IMR-90 (cell line): ENCODE measurements around the gene UBXN6. TPM values are rescaled to one million over a fixed set of nuclear protein-coding genes. Genes with fewer than 3 reads are reported as not detected.

ENCODE experiments used
- ATAC-seq: fragments of 200-7000 bp; cut with Tn5 transposase; 2 replicates; pipeline ENCODE4 v1.9.1; 2020; ENCODE audit warnings: low read depth, mild to moderate bottlenecking, moderate library complexity
- BruUV-seq: library from RNA; stranded (reverse); fragments of 400-500 nt; replicated peaks from 2 replicates; lab custom pipeline; 2021; lab: Mats Ljungman, UMichigan
- CTCF ChIA-PET: fragments of 300-600 bp; formaldehyde crosslinking; extraction: SDS; loops from one replicate; lab custom pipeline; 2021; ENCODE audit warnings: antibody characterized with exemption; lab: Yijun Ruan, JAX
- POLR2A ChIA-PET: fragments of 300-600 bp; sonication (Branson Sonifier 250); formaldehyde crosslinking; loops from one replicate; lab custom pipeline; 2022; ENCODE audit warnings: antibody characterized with exemption; ENCODE audit not compliant: unreplicated experiment; lab: Charles Lee
- DNase-seq: peaks from one replicate; pipeline ENCODE4 v3.0.0; 2013
- H2AFZ ChIP-seq: replicated peaks from 2 replicates; pipeline ENCODE3; 2013; ENCODE audit warnings: low read length, mild to moderate bottlenecking; ENCODE audit not compliant: poor library complexity
- H2AK5ac ChIP-seq: 2 replicates; pipeline ENCODE4 v1.6.1; 2013; ENCODE audit warnings: low read depth, low read length, inconsistent platforms
- H2AK9ac ChIP-seq: replicated peaks from 2 replicates; pipeline ENCODE3; 2013; ENCODE audit warnings: mild to moderate bottlenecking, low read depth, low read length, moderate library complexity; ENCODE audit not compliant: poor library complexity
- H2BK120ac ChIP-seq: 2 replicates; pipeline ENCODE4 v1.6.1; 2013; ENCODE audit warnings: low read depth, low read length, inconsistent platforms
- H2BK15ac ChIP-seq: 3 replicates; pipeline ENCODE4 v1.6.1; 2013; ENCODE audit warnings: low read depth, low read length, inconsistent platforms
- H2BK20ac ChIP-seq: 2 replicates; pipeline ENCODE4 v1.6.1; 2013; ENCODE audit warnings: low read depth, mild to moderate bottlenecking, inconsistent platforms, low read length, moderate library complexity
- H2BK5ac ChIP-seq: 2 replicates; pipeline ENCODE4 v1.6.1; 2013; ENCODE audit warnings: mild to moderate bottlenecking, low read depth, low read length, inconsistent platforms; ENCODE audit not compliant: poor library complexity, severe bottlenecking
- H3K14ac ChIP-seq: replicated peaks from 2 replicates; pipeline ENCODE4 v1.6.1; 2013; ENCODE audit warnings: low read depth, low read length, inconsistent platforms
- H3K18ac ChIP-seq: 2 replicates; pipeline ENCODE4 v1.6.1; 2013; ENCODE audit warnings: low read depth, low read length, control low read depth
- H3K23ac ChIP-seq: 2 replicates; pipeline ENCODE4 v1.6.1; 2013; ENCODE audit warnings: low read depth, low read length, inconsistent platforms
- H3K27ac ChIP-seq: 2 replicates; pipeline ENCODE4 v1.5.1; 2013; ENCODE audit warnings: mild to moderate bottlenecking, control low read depth, low read length; ENCODE audit not compliant: insufficient read depth
- H3K27me3 ChIP-seq: 2 replicates; pipeline ENCODE4 v1.6.1; 2013; ENCODE audit warnings: low read length; ENCODE audit not compliant: control insufficient read depth, insufficient read depth
- H3K36me3 ChIP-seq: 2 replicates; pipeline ENCODE4 v1.6.1; 2013; ENCODE audit warnings: low read length, mixed read lengths; ENCODE audit not compliant: control insufficient read depth, insufficient read depth
- H3K4ac ChIP-seq: 2 replicates; pipeline ENCODE4 v1.6.1; 2013; ENCODE audit warnings: low read depth, low read length, inconsistent platforms
- H3K4me1 ChIP-seq: 2 replicates; pipeline ENCODE4 v1.6.1; 2013; ENCODE audit warnings: low read length, mixed read lengths; ENCODE audit not compliant: control insufficient read depth, insufficient read depth
- H3K4me2 ChIP-seq: 2 replicates; pipeline ENCODE4 v1.6.1; 2013; ENCODE audit warnings: low read depth, mild to moderate bottlenecking, control low read depth, low read length, moderate library complexity
- H3K4me3 ChIP-seq: 2 replicates; pipeline ENCODE4 v1.5.1; 2013; ENCODE audit warnings: low read depth, mild to moderate bottlenecking, control low read depth, low read length, moderate library complexity; ENCODE audit not compliant: insufficient read depth
- H3K56ac ChIP-seq: 2 replicates; pipeline ENCODE4 v1.6.1; 2013; ENCODE audit warnings: low read length, inconsistent platforms; ENCODE audit not compliant: insufficient read depth; ENCODE audit errors: extremely low read depth
- H3K79me1 ChIP-seq, 2 experiments: 2 replicates each; pipeline ENCODE4 v1.6.1; 2013; ENCODE audit warnings: low read length in 2 of 2, inconsistent platforms in 1 of 2, low read depth in 1 of 2
- H3K9ac ChIP-seq: 2 replicates; pipeline ENCODE4 v1.6.1; 2013; ENCODE audit warnings: low read depth, low read length, control low read depth
- H3K9me1 ChIP-seq: 2 replicates; pipeline ENCODE4 v1.6.1; 2013; ENCODE audit warnings: low read length, inconsistent platforms; ENCODE audit not compliant: insufficient read depth
- H3K9me3 ChIP-seq: 2 replicates; pipeline ENCODE4 v1.6.1; 2013; ENCODE audit warnings: low read length; ENCODE audit not compliant: control insufficient read depth, insufficient read depth
- H4K20me1 ChIP-seq: 2 replicates; pipeline ENCODE4 v1.6.1; 2013; ENCODE audit warnings: low read length, inconsistent platforms; ENCODE audit not compliant: insufficient read depth
- H4K5ac ChIP-seq: 2 replicates; pipeline ENCODE4 v1.6.1; 2013; ENCODE audit warnings: mild to moderate bottlenecking, low read depth, low read length, control low read depth
- H4K8ac ChIP-seq, 2 experiments: 2 replicates each; pipeline ENCODE4 v1.6.1; 2013; ENCODE audit warnings: low read depth in 2 of 2, low read length in 2 of 2, control low read depth in 1 of 2, inconsistent platforms in 1 of 2
- H4K91ac ChIP-seq: 2 replicates; pipeline ENCODE4 v1.6.1; 2013; ENCODE audit warnings: low read depth, low read length, inconsistent platforms; ENCODE audit not compliant: insufficient read depth
- BHLHE40 ChIP-seq: fragments of 150-350 bp; IDR thresholded peaks from 2 replicates; pipeline ENCODE4 v1.6.1; 2016; ENCODE audit warnings: mild to moderate bottlenecking, low read depth, low read length
- CEBPB ChIP-seq: IDR thresholded peaks from 2 replicates; pipeline ENCODE4 v1.6.1; 2012; ENCODE audit warnings: low read depth, low read length, improper control_type of control experiment
- ELK1 ChIP-seq: fragments of 150-350 bp; IDR thresholded peaks from 2 replicates; pipeline ENCODE4 v1.6.1; 2016; ENCODE audit warnings: low read depth, mild to moderate bottlenecking, low read length, moderate library complexity, borderline replicate concordance
- MAFK ChIP-seq: IDR thresholded peaks from 2 replicates; pipeline ENCODE4 v1.6.1; 2012; ENCODE audit warnings: low read depth, low read length, improper control_type of control experiment
- MAZ ChIP-seq: IDR thresholded peaks from 2 replicates; pipeline ENCODE4 v1.6.1; 2012; ENCODE audit warnings: low read depth, mild to moderate bottlenecking, low read length, improper control_type of control experiment, moderate library complexity, borderline replicate concordance
- MXI1 ChIP-seq: IDR thresholded peaks from 2 replicates; pipeline ENCODE4 v1.6.1; 2012; ENCODE audit warnings: low read depth, mild to moderate bottlenecking, low read length, moderate library complexity, borderline replicate concordance
- NFE2L2 ChIP-seq: fragments of 150-350 bp; IDR thresholded peaks from 2 replicates; pipeline ENCODE4 v1.6.1; 2016; ENCODE audit warnings: low read depth, mild to moderate bottlenecking, low read length
- POLR2A ChIP-seq: IDR thresholded peaks from 2 replicates; pipeline ENCODE4 v1.6.1; 2012; ENCODE audit warnings: mild to moderate bottlenecking, low read depth, low read length
- RAD21 ChIP-seq: IDR thresholded peaks from 2 replicates; pipeline ENCODE4 v1.6.1; 2012; ENCODE audit warnings: low read length, improper control_type of control experiment
- RCOR1 ChIP-seq: IDR thresholded peaks from 2 replicates; pipeline ENCODE4 v1.6.1; 2012; ENCODE audit warnings: mild to moderate bottlenecking, low read length, improper control_type of control experiment; ENCODE audit not compliant: insufficient replicate concordance
- WGBS, 2 experiments: methylation state at CpG; one replicate each; pipeline versions ENCODE4 v1.1.5 to v1.1.7; 2013; ENCODE audit warnings: missing lambda C conversion rate in 2 of 2; ENCODE audit not compliant: insufficient read length in 1 of 2; ENCODE audit errors: extremely low coverage in 2 of 2; 5-methylcytosine and 5-hydroxymethylcytosine counted together
- dilution Hi-C: fragments of 300-500 bp; cut with HindIII; formaldehyde crosslinking; loops from one replicate; pipeline ENCODE4 v1.14.3; 2018; ENCODE audit warnings: low sequenced_read_pairs; ENCODE audit not compliant: unreplicated experiment
- in situ Hi-C: fragments of 300-500 bp; cut with MboI; formaldehyde crosslinking; loops from 3 replicates; pipeline ENCODE4 v1.14.3; 2019; ENCODE audit warnings: low sequenced_read_pairs, inconsistent platforms, mixed read lengths
- intact Hi-C: fragments of 100-400 bp; cut with micrococcal nuclease; formaldehyde crosslinking; loops from 2 replicates; pipeline ENCODE4 v1.10.0; 2022
- polyA plus RNA-seq, 3 experiments: library from polyadenylated mRNA; depleted of rRNA; stranded (reverse); fragments of >200 nt; gene quantifications; 2 replicates each; pipeline ENCODE4 v1.2.3, GENCODE V29; 2012; ENCODE audit warnings: low replicate concordance in 1 of 3
- total RNA-seq: library from RNA; depleted of rRNA; stranded (reverse); fragments of >200 nt; gene quantifications from 2 replicates; pipeline ENCODE4 v1.2.3, GENCODE V29; 2012

UBXN6 gene
- total and polyA plus RNA-seq, 2 of the 4 experiments (the other 2 are of a cell fraction): 84.2 to 86.5 TPM

GRCh38 chr19:4444765-4445741, 12.5 kb downstream of the UBXN6 start:
- H3K9me3 ChIP-seq: no peaks in the 10 kb centered on the region
- H2BK15ac ChIP-seq: no peak overlapping the region
- CTCF ChIA-PET: no interaction called here
- intact Hi-C loops (no loop called here), dilution Hi-C loops (no loop called here), in situ Hi-C loops (no loop called here)
- H3K9me1 ChIP-seq: peaks cover 2% of the 10 kb centered on the region; the same call in 1 of the 2 replicates
- H3K9ac ChIP-seq: no peak overlapping the region
- no peak overlapping the region for H2BK20ac ChIP-seq
- no peak overlapping the region for H4K8ac ChIP-seq
- H4K91ac ChIP-seq: no peak overlapping the region
- H2AK9ac ChIP-seq: peak overlapping the region; percentile 78
- ATAC-seq (peak; percentile 38; the same call in 1 of the 2 replicates), DNase-seq (no peak)
- H2AK5ac ChIP-seq: no peak overlapping the region
- H3K18ac ChIP-seq: no peak overlapping the region
- no peaks in the 10 kb centered on the region for H3K27me3 ChIP-seq
- H3K4me2 ChIP-seq: no peak overlapping the region
- 57% methylated on average over 9 of the region's 36 CpGs; no CpG with 5 or more reads in 1 of the 2 experiments for WGBS, 2 experiments
- H4K20me1 ChIP-seq: peaks cover 10% of the 10 kb centered on the region; the same call in 1 of the 2 replicates
- H3K23ac ChIP-seq: no peak overlapping the region
- POLR2A ChIA-PET: interaction anchor here (0.5 kb wide), 1 partner anchor 40 kb away, joined by 4 read pairs; no protein-coding TSS in a partner anchor
- TSS peak; percentile 94 for BruUV-seq
- no peak for TF ChIP-seq RAD21
- no peak for TF ChIP-seq NFE2L2
- no peak for TF ChIP-seq BHLHE40
- TF ChIP-seq MAFK: no peak
- no peak for TF ChIP-seq MAZ
- no peak for TF ChIP-seq RCOR1
- TF ChIP-seq POLR2A: no peak
- TF ChIP-seq CEBPB: no peak
- TF ChIP-seq MXI1: no peak
- TF ChIP-seq ELK1: no peak
- no peak overlapping the region for H3K27ac ChIP-seq
- H3K79me1 ChIP-seq: peaks cover 0 to 30% of the 10 kb centered on the region in 2 experiments; a peak in 3 of 4 replicates
- no peak overlapping the region for H2AFZ ChIP-seq
- H3K4me3 ChIP-seq: no peak overlapping the region
- no peaks in the 10 kb centered on the region; the same call in 1 of the 2 replicates for H3K4me1 ChIP-seq
- H4K5ac ChIP-seq: no peak overlapping the region
- H3K36me3 ChIP-seq: peaks cover 57% of the 10 kb centered on the region
- no peak overlapping the region for H3K56ac ChIP-seq
- H3K14ac ChIP-seq: no peak overlapping the region
- H2BK120ac ChIP-seq: no peak overlapping the region
- no peak overlapping the region for H3K4ac ChIP-seq
- no peak overlapping the region for H2BK5ac ChIP-seq
